PC-9 (cell line): ENCODE results near the gene PNPLA2.

Experiments
- CTCF ChIP-seq: fragments of 200-600 bp; sonication (generic); conservative IDR thresholded peaks from 2 replicates; pipeline ENCODE4 v1.6.1; 2017; ENCODE audit warnings: mixed run types, antibody characterized with exemption, mild to moderate bottlenecking, moderate library complexity
- EZH2 ChIP-seq: fragments of 200-600 bp; sonication (generic); IDR thresholded peaks from 2 replicates; pipeline ENCODE4 v1.8.0; 2017; ENCODE audit warnings: antibody characterized with exemption, low read depth

GRCh38 chr11:809287-810039 lies 9.3 kb upstream of the PNPLA2 start, which contains the start of gene RPLP2:
- TF ChIP-seq CTCF (no peak), EZH2 (no peak)
